Activated CD8-positive, alpha-beta memory T cell treated with anti-CD3 and anti-CD28 coated beads for 24 hours (primary cell): ENCODE results near the gene SCAP.
"Not testable (repeated sequence)": the region's sequence is repeated elsewhere in the genome, so short reads cannot be mapped to it uniquely, and the experiment has no call there.

ENCODE experiments used
- DNase-seq: peaks from one replicate; pipeline ENCODE4 v3.0.0-alpha.2; 2020

SCAP gene

DNA sequence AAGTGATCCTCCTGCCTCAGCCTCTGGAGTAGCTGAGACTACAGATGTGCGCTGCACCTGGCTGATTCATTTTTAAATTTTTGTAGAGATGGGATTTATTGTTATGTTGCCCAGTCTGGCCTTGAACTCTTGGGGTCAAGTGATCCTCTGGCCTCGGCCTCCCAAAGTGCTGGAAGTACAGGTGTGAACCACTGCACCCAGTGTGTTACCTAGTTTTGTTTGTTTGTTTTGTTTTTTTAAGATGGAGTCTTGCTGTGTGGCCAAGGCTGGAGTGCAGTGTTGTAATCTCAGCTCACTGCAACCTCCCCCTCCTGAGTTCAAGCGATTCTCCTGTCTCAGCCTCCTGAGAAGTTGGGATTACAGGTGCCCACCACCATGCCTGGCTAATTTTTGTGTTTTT, 82.8 kb downstream of the SCAP start:
- no peak for DNase-seq

DNA sequence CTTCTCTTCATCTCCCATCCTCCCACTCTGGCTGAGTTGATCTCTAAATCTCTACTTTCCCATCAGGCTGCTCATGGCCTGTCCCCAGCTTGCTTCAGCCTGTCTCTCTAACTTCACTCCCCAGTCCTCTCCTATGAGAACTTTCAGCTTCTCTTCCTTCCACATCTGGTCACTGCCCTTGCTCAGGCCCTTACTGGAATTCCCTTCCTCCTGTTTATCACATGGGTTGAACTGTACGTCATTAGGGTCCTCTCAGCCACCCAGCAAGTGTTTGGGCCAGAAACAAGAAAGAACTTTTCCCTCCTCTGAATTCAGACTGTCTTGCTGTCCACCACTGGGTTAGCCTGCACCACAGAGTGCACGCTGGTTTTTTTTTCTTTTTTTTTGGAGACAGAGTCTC, 89.9 kb downstream of the SCAP start:
- DNase-seq: no peak

DNA sequence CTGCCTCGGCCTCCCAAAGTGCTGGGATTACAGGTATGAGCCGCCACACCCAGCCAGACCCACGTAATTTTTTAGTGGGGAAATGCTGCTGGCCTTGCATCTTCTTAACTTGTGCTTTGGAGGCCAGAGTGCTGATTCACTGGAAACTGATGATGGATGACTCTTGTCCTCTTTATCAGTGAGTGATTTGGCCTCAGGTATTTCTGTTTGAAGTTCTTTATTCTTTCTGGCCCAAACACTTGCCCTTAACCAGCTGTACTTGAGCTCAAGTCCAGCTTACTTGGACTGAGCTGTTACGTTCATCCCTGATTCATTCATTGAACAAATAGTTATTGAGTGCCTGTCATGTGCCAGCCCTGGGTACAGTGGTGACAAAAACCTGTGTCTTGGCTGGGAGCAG, 90.7 kb downstream of the SCAP start:
- no peak for DNase-seq

DNA sequence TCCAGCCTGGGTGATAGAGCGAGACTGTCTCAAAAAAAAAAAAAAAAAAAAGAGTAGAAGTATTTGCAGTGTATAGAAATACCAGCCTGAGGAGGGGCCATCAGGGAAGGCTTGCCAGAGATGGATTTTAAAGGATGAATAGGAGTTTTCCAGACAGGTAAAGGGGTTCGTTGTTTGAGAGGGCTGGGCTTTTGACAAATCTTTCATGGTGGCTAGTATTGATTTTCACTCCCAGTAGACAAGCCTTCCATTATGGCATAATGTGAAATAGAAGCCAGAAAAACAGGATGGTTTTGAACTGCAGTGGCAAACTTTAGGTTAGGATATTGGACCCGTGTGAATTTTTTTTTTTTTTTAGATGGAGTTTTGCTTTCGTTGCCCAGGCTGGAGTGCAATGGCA, 91.3 kb downstream of the SCAP start:
- no peak for DNase-seq

DNA sequence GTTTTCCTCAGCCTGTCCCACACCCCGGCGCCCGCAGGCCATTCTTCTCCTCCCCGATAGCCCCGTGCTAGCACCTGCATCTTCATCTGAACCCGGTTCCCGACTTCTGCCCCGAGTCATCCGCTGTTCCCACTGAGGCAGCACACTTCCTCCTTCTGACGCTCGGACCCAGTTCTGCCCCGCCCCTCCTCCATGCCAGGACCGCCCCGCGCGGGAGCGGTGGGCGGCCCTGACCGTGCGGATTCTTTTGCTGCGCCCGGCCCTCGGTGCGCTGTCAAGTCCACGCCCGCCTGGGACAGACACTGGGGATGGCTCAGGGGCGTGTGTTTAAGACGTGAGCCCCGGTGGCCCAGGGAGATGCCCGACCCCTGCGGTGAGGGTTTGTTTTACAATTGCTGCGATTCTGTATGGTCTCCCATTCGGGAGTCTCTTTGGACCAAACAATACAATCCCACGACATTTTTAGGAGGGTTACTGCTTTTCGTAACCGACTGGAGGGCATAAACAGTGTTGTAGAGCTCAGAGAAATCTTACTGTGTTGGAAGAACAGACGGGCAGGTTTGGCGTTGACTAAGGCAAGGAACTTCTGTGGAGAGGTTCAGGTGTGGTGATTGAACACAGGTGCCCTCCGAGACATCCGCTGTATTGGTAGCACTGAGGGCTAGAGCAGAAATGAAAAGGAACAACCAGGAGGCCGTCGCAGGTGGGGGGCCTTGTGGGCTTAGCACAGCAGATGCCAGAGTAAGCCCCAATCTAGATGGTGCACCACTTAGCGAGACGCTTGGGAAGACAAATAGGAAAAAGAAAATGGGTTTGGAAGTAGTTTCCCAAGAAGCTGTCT, 94.2 kb downstream of the SCAP start:
- DNase-seq: peak; percentile 90

DNA sequence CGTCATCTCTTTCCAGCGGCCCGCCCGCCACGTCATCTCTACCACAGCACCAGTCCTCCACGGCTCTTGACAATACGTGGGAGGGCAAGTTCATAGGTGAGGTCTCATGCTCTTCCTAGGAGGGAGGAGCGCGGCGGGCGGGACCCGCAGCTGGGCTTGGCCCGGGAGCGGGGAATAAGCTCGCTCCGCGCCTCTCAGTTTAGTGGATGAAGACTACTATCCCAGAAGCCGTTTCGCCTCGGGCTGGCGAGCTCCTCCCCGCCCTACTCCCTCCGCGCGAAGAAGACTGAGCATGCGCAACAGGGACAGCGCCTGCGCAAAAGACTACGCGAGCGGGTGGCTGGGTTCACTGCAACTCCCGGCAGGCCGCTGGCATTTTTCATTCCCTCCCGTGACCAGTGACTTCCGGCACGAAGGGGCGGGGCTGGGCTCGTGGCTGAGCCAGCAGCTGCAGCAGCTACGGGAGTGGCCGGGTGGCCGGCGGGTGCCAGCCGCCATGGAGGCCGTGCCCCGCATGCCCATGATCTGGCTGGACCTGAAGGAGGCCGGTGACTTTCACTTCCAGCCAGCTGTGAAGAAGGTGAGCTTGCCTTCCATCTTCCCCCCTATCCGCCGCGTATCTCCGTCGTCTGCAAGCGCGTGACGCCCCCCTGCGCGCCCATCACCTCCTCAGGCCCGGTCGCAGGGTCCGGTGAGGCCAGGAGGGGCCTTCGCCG, 95.0 kb downstream of the SCAP start, which contains the start of gene PTPN23:
TSS of gene PTPN23 (plus strand) at position 421 of the 716 bp plus-strand sequence. CDS start at position 497, 76 bp downstream.
- DNase-seq: peak; percentile 99

DNA sequence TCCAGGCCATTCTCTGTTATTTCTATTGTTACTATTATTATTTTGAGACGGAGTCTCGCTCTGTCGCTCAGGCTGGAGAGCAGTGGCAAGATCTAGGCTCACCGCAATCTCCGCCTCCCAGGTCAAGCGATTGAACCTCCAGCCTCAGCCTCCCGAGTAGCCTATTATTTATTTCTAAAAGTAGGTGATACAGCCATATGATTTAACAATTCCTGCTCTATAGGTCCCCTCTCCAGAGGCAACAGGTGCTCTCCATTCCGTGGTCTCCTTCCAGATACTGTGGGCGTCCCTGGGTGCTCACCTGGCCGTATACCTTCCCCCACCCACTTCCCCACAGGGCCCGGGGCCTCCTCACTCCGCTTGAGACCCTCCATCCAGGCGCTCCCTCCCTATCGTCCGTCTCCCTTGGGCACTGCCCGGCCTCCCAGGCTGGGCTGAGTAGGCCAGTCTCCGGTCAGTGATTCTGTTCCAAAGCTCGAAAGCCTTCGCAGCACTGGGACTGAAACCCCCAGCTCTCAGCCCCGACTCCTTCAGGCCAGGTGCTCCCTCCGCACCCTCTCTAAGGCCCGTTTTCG, 95.6 kb downstream of the SCAP start:
- no peak for DNase-seq

DNA sequence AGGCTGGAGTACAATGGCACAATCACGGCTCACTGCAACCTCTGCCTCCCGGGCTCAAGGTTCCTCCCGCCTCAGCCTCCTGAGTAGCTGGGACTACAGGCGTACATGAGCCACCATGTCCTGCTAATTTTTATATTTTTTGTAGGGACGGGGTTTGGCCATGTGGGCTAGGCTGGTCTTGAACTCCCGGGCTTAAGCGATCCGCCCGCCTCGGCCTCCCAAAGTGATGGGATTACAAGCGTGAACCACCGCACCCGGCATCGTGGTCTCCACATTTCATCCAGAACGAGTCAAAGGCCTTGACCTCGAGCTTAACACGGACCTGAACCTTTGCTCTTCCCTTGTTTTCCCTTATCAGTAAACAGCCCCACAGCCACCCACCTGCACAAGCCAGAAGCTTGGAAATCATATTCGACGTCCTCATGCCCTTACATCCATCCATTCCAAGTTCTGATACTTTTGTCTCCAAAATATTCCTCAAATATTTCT, 96.3 kb downstream of the SCAP start:
- DNase-seq: no peak

DNA sequence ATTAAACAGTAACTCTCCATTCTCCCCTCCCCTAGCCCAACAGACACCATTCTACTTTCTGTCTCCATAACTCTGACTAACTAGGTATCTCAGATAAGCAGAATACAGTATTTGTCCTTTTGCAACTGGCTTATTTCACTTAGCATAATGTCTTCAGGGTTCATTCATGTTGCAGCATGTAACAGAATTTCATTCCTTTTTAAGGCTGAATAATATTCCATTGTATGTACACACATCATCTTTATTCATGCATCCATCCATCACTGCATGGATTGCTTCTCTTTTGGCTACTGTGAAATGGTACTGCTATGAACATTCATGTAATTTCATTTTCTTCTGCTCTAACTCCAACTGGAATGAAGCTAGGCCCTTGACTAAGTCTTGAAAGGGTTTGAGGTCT, 96.9 kb downstream of the SCAP start:
- no peak for DNase-seq

DNA sequence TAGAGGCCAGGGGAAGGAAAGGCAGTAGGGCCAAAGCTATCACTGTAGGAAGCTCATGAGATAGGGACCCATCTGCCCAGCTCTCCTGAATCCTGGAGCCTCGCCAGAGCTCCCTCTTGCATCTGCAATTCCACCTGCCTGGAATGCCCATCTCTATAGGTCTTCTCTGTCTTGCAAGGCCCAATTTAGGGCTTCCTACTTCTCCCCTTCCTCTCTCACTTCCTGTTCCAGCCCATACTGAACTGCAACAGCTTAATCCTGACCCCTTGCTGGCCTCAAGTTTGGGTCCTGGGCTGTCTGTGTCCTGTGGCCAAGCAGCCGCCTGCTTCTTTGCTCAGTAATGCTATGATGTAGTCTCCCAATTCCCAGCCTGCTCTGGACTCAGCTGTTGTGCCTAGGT, 98.6 kb downstream of the SCAP start:
- DNase-seq: no peak

DNA sequence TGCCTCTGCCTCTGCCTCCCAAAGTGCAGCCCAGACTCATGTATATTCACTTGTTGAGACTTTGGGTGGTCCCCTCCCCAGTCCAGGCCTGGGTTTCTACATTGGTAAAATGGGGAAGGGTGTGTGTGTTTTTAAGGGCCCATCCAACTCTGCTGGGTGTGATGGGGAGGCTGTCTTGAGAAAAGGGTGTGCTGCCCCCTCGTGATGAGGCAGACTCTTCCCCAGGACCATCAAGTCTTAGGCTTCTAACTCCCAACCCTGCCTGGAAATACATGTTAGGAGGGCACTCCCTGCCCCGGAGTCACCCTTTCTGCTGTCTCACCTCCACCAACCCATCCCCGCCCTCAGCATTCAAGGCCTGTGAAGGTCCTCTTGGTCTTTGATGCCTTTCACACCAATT, 99.3 kb downstream of the SCAP start:
- no peak for DNase-seq

DNA sequence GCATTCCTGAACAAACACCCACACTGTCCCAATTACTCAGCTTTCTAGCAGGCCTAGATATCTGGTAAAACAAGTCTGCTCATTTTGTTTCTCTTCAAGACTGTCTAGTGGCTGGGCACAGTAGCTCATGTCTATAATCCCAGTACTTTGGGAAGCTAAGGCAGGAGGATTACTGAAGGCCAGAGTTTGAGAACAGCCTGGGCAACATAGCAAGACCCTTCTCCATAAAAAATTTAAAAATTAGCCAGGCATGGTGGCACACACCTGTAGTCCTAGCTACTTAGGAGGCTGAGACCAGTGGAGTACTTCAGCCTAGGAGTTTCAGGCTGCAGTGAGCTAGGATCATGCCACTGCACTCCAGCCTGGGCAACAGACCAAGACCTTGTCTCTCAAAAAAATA, 101.2 kb downstream of the SCAP start:
- DNase-seq: no peak

DNA sequence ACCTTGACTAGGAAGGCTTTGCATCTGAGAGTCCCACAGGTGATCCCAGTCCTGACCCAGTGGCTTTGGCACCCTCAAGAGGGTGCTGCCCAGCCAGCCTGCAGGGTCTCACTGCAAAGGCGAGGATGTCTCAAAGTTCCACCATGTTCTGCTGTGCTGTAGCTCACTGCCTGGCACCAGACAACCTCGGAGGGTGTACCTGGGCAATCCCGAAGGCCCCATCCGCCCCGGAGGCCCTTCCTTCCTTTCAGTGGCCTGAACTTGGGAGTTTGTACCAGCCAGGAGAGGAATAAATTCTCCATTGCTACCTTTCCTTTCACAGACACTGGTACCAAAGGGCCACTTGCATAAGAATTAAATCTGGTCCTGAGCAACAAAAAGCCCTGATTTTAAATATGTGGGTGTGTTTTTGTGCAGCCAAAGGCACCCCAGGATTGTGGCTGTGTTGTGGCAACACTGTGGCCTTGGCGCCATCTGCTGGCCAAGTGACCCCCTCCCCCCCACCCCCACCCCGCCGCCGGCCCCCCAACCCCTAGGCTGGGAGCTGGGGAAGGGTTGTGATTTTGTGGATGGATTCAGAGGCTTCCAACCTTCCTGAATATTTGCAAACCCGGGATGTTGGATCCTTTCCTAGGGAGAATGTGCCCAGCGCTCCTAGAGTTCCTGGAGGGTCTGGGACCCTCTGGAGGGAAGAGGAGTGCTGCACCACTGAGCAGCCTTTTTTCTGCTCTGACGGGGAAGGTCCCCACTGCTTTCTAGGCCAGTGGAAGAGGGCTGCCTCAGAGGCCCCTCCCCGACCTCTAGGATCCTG, 104.6 kb downstream of the SCAP start:
- DNase-seq: peak; percentile 62

DNA sequence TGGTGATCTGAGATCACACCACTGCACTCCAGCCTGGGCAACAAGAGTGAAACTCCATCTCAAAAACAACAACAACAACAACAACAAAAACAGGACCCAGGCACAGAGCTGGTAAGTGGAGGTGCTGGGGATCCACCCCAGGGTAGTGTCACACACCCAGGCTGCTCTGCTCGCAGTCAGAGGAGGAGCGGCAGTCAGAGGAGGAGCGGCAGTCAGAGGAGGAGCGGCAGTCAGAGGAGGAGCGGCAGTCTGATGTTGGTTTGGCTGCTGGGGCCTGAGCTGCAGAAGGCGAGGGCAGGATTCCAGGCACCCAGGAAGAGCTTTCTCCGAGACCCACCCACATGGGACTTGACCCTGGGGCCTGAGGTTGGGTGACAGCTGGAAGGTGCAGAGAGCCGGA, 105.7 kb downstream of the SCAP start:
- DNase-seq: not testable (repeated sequence)

DNA sequence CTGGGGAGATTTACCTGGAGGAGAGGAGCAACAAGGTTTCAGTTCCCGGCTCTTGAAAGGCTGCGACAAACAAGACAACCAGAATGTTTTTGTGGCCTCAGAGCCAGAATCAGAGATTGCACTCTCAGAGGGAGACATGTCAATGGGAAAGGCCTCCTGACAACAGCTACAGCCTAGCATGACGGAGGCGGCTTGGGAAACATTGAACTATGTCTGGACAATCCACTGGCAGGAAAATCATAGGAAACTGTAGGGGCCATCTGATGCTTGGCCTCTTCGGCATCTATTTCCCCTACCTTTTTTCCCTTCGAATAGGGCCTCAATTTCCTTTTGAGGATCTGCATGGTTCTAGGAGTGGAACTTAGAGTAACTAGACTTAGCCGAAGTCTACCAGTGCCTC, 108.1 kb downstream of the SCAP start:
- no peak for DNase-seq

DNA sequence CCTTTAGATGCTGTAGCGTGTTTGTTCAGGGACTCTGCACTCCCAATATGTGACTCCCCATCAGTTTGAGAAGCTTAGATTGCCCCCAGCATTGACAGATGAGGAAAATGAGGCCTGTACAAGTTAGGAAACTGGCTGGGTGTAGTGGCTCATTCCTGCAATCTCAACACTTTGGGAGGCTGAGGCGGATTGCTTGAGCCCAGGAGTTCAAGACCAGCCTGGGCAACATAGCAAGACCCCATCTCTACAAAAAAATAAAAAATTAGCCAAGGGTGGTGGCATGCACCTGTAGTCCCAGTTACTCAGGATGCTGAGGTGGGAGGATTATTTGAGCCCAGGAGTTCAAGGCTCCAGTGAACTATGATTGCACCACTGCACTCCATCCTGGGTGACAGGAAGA, 108.9 kb downstream of the SCAP start:
- DNase-seq: no peak

DNA sequence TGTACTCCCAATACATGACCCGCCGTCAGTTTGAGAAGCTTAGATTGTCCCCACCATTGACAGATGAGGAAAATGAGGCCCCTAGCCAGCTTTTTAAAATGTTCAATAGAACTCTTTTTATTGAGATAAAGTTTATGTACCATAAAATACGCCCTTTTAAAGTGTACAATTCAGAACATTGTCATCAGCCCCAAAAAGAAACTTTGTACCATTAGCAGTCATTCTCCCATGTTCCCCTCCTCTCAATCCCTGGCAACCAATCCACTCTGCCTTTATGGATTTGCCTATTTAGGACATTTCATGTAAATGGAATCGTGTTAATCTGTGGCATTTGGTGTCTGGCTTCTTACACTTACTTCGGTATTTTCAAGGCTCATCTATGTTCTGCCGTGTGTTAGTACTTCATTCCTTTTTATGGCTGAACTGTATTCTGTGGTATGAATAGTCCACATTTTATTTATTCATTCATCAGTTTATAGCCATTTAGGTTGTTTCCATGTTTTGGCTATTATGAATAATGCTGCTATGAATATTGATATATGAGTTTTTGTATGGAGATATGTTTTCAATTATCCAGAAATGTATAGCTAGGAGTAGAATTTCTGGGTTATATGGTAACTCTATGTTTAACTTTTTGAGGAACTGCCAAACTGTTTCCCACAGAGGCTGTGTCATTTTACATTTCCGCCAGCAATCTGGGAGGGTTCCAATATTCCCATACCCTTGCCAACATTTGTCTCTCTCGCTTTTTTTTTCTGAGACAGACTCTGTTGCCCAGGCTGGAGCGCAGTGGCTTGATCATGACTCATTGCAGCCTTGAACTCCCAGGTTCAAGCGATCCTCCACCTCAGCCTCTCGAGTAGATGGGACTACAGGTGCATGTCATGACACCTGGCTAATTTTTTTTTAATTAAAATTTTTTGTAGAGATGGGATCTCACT, 110.3 kb downstream of the SCAP start:
- no peak for DNase-seq
